Mesenchymal stem cell (in vitro differentiated cells and primary cell): ENCODE data around the gene FLYWCH1.

ENCODE experiments used
- DNase-seq: peaks from one replicate; pipeline ENCODE4 v3.0.0-alpha.2; 2013
- H2AFZ ChIP-seq: one replicate; pipeline ENCODE4 v1.6.1; 2013; ENCODE audit warnings: low read depth, mild to moderate bottlenecking, control low read depth, inconsistent platforms, low read length, moderate library complexity
- H2AK5ac ChIP-seq: 2 replicates; pipeline ENCODE4 v1.6.1; 2013; ENCODE audit warnings: low read length, moderate library complexity, mild to moderate bottlenecking, inconsistent platforms; ENCODE audit not compliant: severe bottlenecking
- H2BK120ac ChIP-seq: one replicate; pipeline ENCODE4 v1.6.1; 2013; ENCODE audit warnings: low read depth, mild to moderate bottlenecking, inconsistent platforms, low read length, moderate library complexity
- H2BK12ac ChIP-seq, 2 experiments: one replicate each; pipeline ENCODE4 v1.6.1; 2013; ENCODE audit warnings: inconsistent platforms in 2 of 2, low read length in 2 of 2, mild to moderate bottlenecking in 2 of 2, moderate library complexity in 2 of 2, control low read depth in 1 of 2
- H2BK15ac ChIP-seq: one replicate; pipeline ENCODE4 v1.6.1; 2013; ENCODE audit warnings: mild to moderate bottlenecking, low read depth, inconsistent platforms; ENCODE audit not compliant: poor library complexity, severe bottlenecking
- H2BK5ac ChIP-seq: 2 replicates; pipeline ENCODE4 v1.6.1; 2013; ENCODE audit warnings: low read depth, mild to moderate bottlenecking, low read length, control low read depth, inconsistent platforms; ENCODE audit not compliant: poor library complexity, severe bottlenecking
- H3K14ac ChIP-seq, 2 experiments: one replicate each; pipeline ENCODE4 v1.6.1; 2013; ENCODE audit warnings: inconsistent platforms in 2 of 2, low read length in 2 of 2, control low read depth in 1 of 2, mild to moderate bottlenecking in 1 of 2, moderate library complexity in 1 of 2
- H3K18ac ChIP-seq, 2 experiments: one replicate each; pipeline ENCODE4 v1.6.1; 2013; ENCODE audit warnings: inconsistent platforms in 2 of 2, low read length in 2 of 2, control low read depth in 1 of 2, low read depth in 1 of 2, mild to moderate bottlenecking in 1 of 2
- H3K23ac ChIP-seq, 2 experiments: one replicate each; pipeline ENCODE4 v1.6.1; 2013; ENCODE audit warnings: inconsistent platforms in 2 of 2, low read length in 2 of 2, mild to moderate bottlenecking in 2 of 2, moderate library complexity in 2 of 2, control low read depth in 1 of 2
- H3K27ac ChIP-seq: 2 replicates; pipeline ENCODE4 v1.5.1; 2013; ENCODE audit warnings: mild to moderate bottlenecking, moderate library complexity, low read length, control low read depth, inconsistent platforms; ENCODE audit not compliant: poor library complexity, severe bottlenecking
- H3K27me3 ChIP-seq, 2 experiments: 2 replicates each; pipeline versions ENCODE4 v1.6.1 to v1.7.0; 2013; ENCODE audit warnings: low read length in 2 of 2, mild to moderate bottlenecking in 2 of 2, moderate library complexity in 2 of 2, control low read depth in 1 of 2, inconsistent platforms in 1 of 2; ENCODE audit not compliant: control insufficient read depth in 1 of 2, insufficient read depth in 1 of 2
- H3K36me3 ChIP-seq, 2 experiments: 2 replicates each; pipeline versions ENCODE4 v1.6.1 to v1.7.0; 2013; ENCODE audit warnings: low read length in 2 of 2, control low read depth in 1 of 2, inconsistent platforms in 1 of 2, low read depth in 1 of 2, mild to moderate bottlenecking in 1 of 2; ENCODE audit not compliant: insufficient read depth in 2 of 2, control insufficient read depth in 1 of 2
- H3K4ac ChIP-seq, 2 experiments: one replicate each; pipeline ENCODE4 v1.6.1; 2013; ENCODE audit warnings: inconsistent platforms in 2 of 2, low read length in 2 of 2, mild to moderate bottlenecking in 2 of 2, moderate library complexity in 2 of 2, control low read depth in 1 of 2, low read depth in 1 of 2
- H3K4me1 ChIP-seq: 2 replicates; pipeline ENCODE4 v1.6.1; 2013; ENCODE audit warnings: low read depth, low read length, control low read depth; ENCODE audit not compliant: control insufficient read depth, insufficient read depth
- H3K4me2 ChIP-seq: 2 replicates; pipeline ENCODE4 v1.6.1; 2013; ENCODE audit warnings: low read length, mild to moderate bottlenecking, inconsistent platforms; ENCODE audit not compliant: poor library complexity, severe bottlenecking
- H3K4me3 ChIP-seq, 2 experiments: 2 replicates each; pipeline versions ENCODE4 v1.5.1 to v1.7.0; 2013; ENCODE audit warnings: low read length in 2 of 2, mild to moderate bottlenecking in 2 of 2, control low read depth in 1 of 2, low read depth in 1 of 2; ENCODE audit not compliant: insufficient read depth in 1 of 2
- H3K79me1 ChIP-seq: replicated peaks from 2 replicates; pipeline ENCODE4 v1.6.1; 2013; ENCODE audit warnings: mild to moderate bottlenecking, control low read depth, low read length, inconsistent platforms; ENCODE audit not compliant: poor library complexity, severe bottlenecking
- H3K9ac ChIP-seq: 2 replicates; pipeline ENCODE4 v1.7.0; 2013; ENCODE audit warnings: mild to moderate bottlenecking, low read length, moderate library complexity
- H3K9me3 ChIP-seq: 2 replicates; pipeline ENCODE4 v1.7.0; 2013; ENCODE audit warnings: mild to moderate bottlenecking, low read length; ENCODE audit not compliant: control insufficient read depth
- H4K8ac ChIP-seq: one replicate; pipeline ENCODE4 v1.6.1; 2013; ENCODE audit warnings: inconsistent platforms, mild to moderate bottlenecking, low read length, moderate library complexity
- H4K91ac ChIP-seq: one replicate; pipeline ENCODE4 v1.6.1; 2013; ENCODE audit warnings: mild to moderate bottlenecking, low read length, inconsistent platforms
- WGBS: methylation state at CpG from one replicate; pipeline ENCODE4 v1.1.7; 2013; ENCODE audit warnings: mixed read lengths; 5-methylcytosine and 5-hydroxymethylcytosine counted together

FLYWCH1 gene

DNA sequence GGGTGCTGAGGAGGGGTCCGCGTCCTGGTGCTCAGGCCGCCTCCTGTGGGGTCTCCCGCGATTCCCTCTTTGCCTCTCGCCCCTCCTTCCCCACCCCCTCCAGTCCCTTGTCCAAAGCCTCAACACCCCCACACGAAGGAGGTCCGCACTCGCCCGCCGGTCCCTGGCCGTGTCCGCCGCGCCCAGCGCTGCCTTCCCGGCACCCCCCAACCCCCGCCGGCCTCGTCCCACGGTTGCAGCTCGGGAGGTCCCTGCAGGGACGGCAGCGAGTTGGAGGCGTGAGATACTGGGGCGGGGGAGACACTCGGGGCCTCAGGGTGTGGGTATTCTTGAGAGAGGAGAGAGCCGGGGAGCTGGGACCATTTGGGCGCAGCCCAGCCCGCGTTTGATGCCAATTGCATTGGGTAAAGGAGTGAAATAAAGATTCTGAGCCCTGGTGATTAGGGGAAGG is 28.2 kb upstream of the FLYWCH1 start:
- H3K4ac ChIP-seq: peak overlapping the region; percentile 57 to 87
- peak overlapping the region in 1 of 2 experiments; percentile 59 for H2BK12ac ChIP-seq
- peak overlapping the region; percentile 25 to 87 for H3K14ac ChIP-seq
- peaks cover 14% of the 10 kb centered on the region for H3K4me1 ChIP-seq
- peak overlapping the region; percentile 82 to 95 for H3K4me3 ChIP-seq
- H2AFZ ChIP-seq: peak overlapping the region; percentile 72
- H2BK15ac ChIP-seq: no peak overlapping the region
- H2BK5ac ChIP-seq: peak overlapping the region; percentile 84
- H3K9me3 ChIP-seq: no peaks in the 10 kb centered on the region
- DNase-seq: peak; percentile 51
- WGBS: 2% methylated on average over 25 of the region's 31 CpGs
- peak overlapping the region; percentile 64 for H2BK120ac ChIP-seq
- H3K9ac ChIP-seq: peak overlapping the region; percentile 94
- peaks cover 10% of the 10 kb centered on the region for H3K79me1 ChIP-seq
- peak overlapping the region; percentile 91 for H4K8ac ChIP-seq
- H3K18ac ChIP-seq: peak overlapping the region; percentile 85 to 99
- peak overlapping the region in 1 of 2 experiments; percentile 94 for H3K23ac ChIP-seq
- peaks cover 0 to 3% of the 10 kb centered on the region in 2 experiments for H3K36me3 ChIP-seq
- peak overlapping the region; percentile 93 for H3K4me2 ChIP-seq
- no peak overlapping the region for H3K27ac ChIP-seq
- H2AK5ac ChIP-seq: no peak overlapping the region
- no peaks in the 10 kb centered on the region for H3K27me3 ChIP-seq
- peak overlapping the region; percentile 91 for H4K91ac ChIP-seq

DNA sequence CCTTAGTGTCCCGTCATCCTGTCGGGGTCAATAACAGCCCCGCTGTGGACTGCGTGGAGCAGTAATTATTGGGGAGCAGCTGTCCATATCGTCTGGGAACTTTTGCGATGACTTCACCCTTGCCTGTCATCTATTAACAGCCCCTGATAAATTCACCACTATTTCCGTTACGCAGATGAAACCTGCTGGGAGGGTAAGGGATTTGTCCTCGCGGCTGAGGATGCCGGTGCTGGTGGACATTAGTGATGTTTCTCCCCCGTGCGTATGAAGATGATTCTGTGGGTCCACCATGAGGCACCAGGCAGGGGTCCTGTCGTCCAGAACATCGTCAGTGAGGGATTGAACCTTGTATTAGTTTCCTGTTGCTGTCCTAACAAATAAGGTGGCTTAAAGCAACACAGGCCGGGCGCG is 27.7 kb upstream of the FLYWCH1 start:
- Histone ChIP-seq H3K9me3 (no peaks in the 10 kb centered on the region), H3K23ac (peak overlapping the region in 1 of 2 experiments; percentile 59), H3K4me3 (peak overlapping the region; percentile 82 to 95), H4K8ac (no peak overlapping the region), H2AK5ac (no peak overlapping the region), H2BK15ac (no peak overlapping the region), H3K36me3 (peaks cover 0 to 3% of the 10 kb centered on the region in 2 experiments), H3K9ac (peak overlapping the region; percentile 94), H2BK5ac (no peak overlapping the region), H2BK12ac (no peak overlapping the region), H3K14ac (peak overlapping the region in 1 of 2 experiments; percentile 57), H4K91ac (no peak overlapping the region), H2BK120ac (no peak overlapping the region), H3K27ac (no peak overlapping the region), H3K27me3 (no peaks in the 10 kb centered on the region), H3K4me1 (peaks cover 14% of the 10 kb centered on the region), H3K4me2 (peak overlapping the region; percentile 93), H3K18ac (peak overlapping the region in 1 of 2 experiments; percentile 76), H3K79me1 (peaks cover 11% of the 10 kb centered on the region), H3K4ac (peak overlapping the region in 1 of 2 experiments; percentile 86), H2AFZ (no peak overlapping the region)
- peak; percentile 17 for DNase-seq
- WGBS: 73% methylated on average over 18 of the region's 18 CpGs

DNA sequence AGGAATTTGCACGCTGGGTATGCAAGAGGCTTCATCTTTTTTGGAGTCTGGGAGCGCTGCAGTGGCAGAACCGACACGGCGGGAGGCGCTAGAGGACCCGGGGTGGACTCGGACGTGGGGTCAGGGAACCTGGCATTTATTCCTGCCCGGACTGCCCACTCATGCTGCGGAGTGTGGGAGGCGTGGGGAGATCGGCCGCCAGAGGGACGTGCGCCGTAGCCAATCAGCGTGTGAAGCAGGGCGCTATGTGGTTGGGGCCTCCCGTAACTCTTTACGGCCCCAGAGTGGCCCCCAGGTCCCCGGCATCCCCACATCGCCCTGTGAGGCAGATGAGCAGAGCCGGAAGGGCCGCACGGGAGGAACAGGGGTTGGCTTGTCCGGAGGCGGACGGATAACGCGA is 17.5 kb upstream of the FLYWCH1 start:
- Histone ChIP-seq H3K79me1 (peaks cover 18% of the 10 kb centered on the region), H2BK120ac (no peak overlapping the region), H3K27me3 (no peaks in the 10 kb centered on the region), H4K8ac (no peak overlapping the region), H3K23ac (no peak overlapping the region), H3K4me1 (peaks cover 33% of the 10 kb centered on the region), H2BK15ac (no peak overlapping the region), H2BK5ac (no peak overlapping the region), H3K9me3 (no peaks in the 10 kb centered on the region), H3K27ac (no peak overlapping the region), H3K4me2 (no peak overlapping the region), H3K9ac (no peak overlapping the region), H4K91ac (no peak overlapping the region), H3K14ac (no peak overlapping the region), H3K36me3 (peaks cover 24 to 41% of the 10 kb centered on the region in 2 experiments), H2AFZ (no peak overlapping the region), H3K4me3 (no peak overlapping the region), H3K18ac (no peak overlapping the region), H2AK5ac (no peak overlapping the region), H2BK12ac (peak overlapping the region in 1 of 2 experiments; percentile 11), H3K4ac (no peak overlapping the region)
- no peak for DNase-seq
- WGBS: 97% methylated on average over 27 of the region's 31 CpGs

GRCh38 chr16:2895813-2896212 is 15.9 kb upstream of the FLYWCH1 start:
- Histone ChIP-seq H2BK12ac (no peak overlapping the region), H3K18ac (no peak overlapping the region), H3K4ac (no peak overlapping the region), H2AK5ac (no peak overlapping the region), H3K36me3 (peaks cover 29 to 54% of the 10 kb centered on the region in 2 experiments), H3K27me3 (no peaks in the 10 kb centered on the region), H2BK120ac (no peak overlapping the region), H3K14ac (no peak overlapping the region), H3K23ac (no peak overlapping the region), H3K9me3 (no peaks in the 10 kb centered on the region), H3K4me2 (no peak overlapping the region), H3K4me1 (peaks cover 32% of the 10 kb centered on the region), H2AFZ (no peak overlapping the region), H3K9ac (no peak overlapping the region), H2BK5ac (no peak overlapping the region), H3K27ac (peak overlapping the region; percentile 21), H3K4me3 (no peak overlapping the region), H4K91ac (no peak overlapping the region), H3K79me1 (peaks cover 18% of the 10 kb centered on the region), H2BK15ac (no peak overlapping the region), H4K8ac (no peak overlapping the region)
- 17% methylated on average over 4 of the region's 4 CpGs for WGBS
- DNase-seq: peak; percentile 36
